SK-N-SH treated with all-trans-retinoic acid at 6 μM for 48 hours (cell line): ENCODE measurements around the gene PLCL2.

Experiments
- ATAC-seq: fragments of 200-7000 bp; cut with Tn5 transposase; 3 replicates; pipeline ENCODE4 v1.9.1; 2020; ENCODE audit warnings: mild to moderate bottlenecking, moderate library complexity
- ARNTL ChIP-seq: fragments of 450-650 bp; formaldehyde crosslinking; IDR thresholded peaks from 2 replicates; pipeline ENCODE4 v1.5.0; 2020; ENCODE audit warnings: low read depth, mild to moderate bottlenecking, moderate library complexity, borderline replicate concordance
- BACH2 ChIP-seq: fragments of 250-450 bp; sonication (Bioruptor Pico); IDR thresholded peaks from 2 replicates; pipeline ENCODE4 v1.9.0; 2021; ENCODE audit warnings: mild to moderate bottlenecking, borderline replicate concordance
- CSRNP3 ChIP-seq: fragments of 250-450 bp; sonication (Bioruptor Pico); IDR thresholded peaks from 2 replicates; pipeline ENCODE4 v1.5.1; 2021; ENCODE audit warnings: mild to moderate bottlenecking, moderate library complexity
- ESRRG ChIP-seq: fragments of 250-450 bp; sonication (Bioruptor Pico); IDR thresholded peaks from 2 replicates; pipeline ENCODE4 v1.6.1; 2021; ENCODE audit warnings: mild to moderate bottlenecking
- GLIS3 ChIP-seq: fragments of 250-450 bp; sonication (Bioruptor Pico); IDR thresholded peaks from 2 replicates; pipeline ENCODE4 v1.5.0; 2020; ENCODE audit warnings: mild to moderate bottlenecking, moderate library complexity
- OSR1 ChIP-seq: fragments of 250-450 bp; sonication (Bioruptor Pico); IDR thresholded peaks from 2 replicates; pipeline ENCODE4 v1.8.0; 2022; ENCODE audit warnings: moderate library complexity, mild to moderate bottlenecking, inconsistent platforms
- PPARA ChIP-seq: fragments of 250-450 bp; sonication (Bioruptor Pico); IDR thresholded peaks from 2 replicates; pipeline ENCODE4 v1.5.0; 2020; ENCODE audit warnings: mild to moderate bottlenecking, borderline replicate concordance
- RARB ChIP-seq: fragments of 250-450 bp; sonication (Bioruptor Pico); IDR thresholded peaks from 2 replicates; pipeline ENCODE4 v1.8.0; 2021; ENCODE audit warnings: mild to moderate bottlenecking, moderate library complexity
- SNAI2 ChIP-seq: fragments of 250-450 bp; sonication (Bioruptor Pico); IDR thresholded peaks from 2 replicates; pipeline ENCODE4 v1.5.0; 2020; ENCODE audit warnings: mild to moderate bottlenecking, moderate library complexity
- TCF4 ChIP-seq: fragments of 250-450 bp; sonication (Bioruptor Pico); IDR thresholded peaks from 2 replicates; pipeline ENCODE4 v1.8.0; 2021; ENCODE audit warnings: mild to moderate bottlenecking, moderate library complexity, borderline replicate concordance
- TOX ChIP-seq: fragments of 250-450 bp; sonication (Bioruptor Pico); IDR thresholded peaks from 2 replicates; pipeline ENCODE4 v1.8.0; 2021; ENCODE audit warnings: mild to moderate bottlenecking, moderate library complexity, borderline replicate concordance
- TSHZ2 ChIP-seq: fragments of 250-450 bp; sonication (Bioruptor Pico); IDR thresholded peaks from 2 replicates; pipeline ENCODE4 v1.5.0; 2020; ENCODE audit warnings: mild to moderate bottlenecking, moderate library complexity
- ZC3H10 ChIP-seq: fragments of 250-450 bp; sonication (Bioruptor Pico); IDR thresholded peaks from 2 replicates; pipeline ENCODE4 v1.5.1; 2021; ENCODE audit warnings: mild to moderate bottlenecking, moderate library complexity
- ZFP3 ChIP-seq: fragments of 250-450 bp; sonication (Bioruptor Pico); IDR thresholded peaks from 2 replicates; pipeline ENCODE4 v1.5.0; 2020; ENCODE audit warnings: mild to moderate bottlenecking, moderate library complexity
- ZNF565 ChIP-seq: fragments of 450-650 bp; formaldehyde crosslinking; conservative IDR thresholded peaks from 2 replicates; pipeline ENCODE4 v1.5.0; 2020; ENCODE audit warnings: low read depth, mild to moderate bottlenecking, moderate library complexity
- ZNF70 ChIP-seq: fragments of 450-650 bp; formaldehyde crosslinking; IDR thresholded peaks from 2 replicates; pipeline ENCODE4 v1.5.0; 2020; ENCODE audit warnings: mild to moderate bottlenecking, moderate library complexity
- TF ChIP-seq, protein P1 (sequence below): fragments of 250-450 bp; sonication (Bioruptor Pico); IDR thresholded peaks from 2 replicates; pipeline ENCODE4 v1.8.0; 2021; ENCODE audit warnings: low read depth, mild to moderate bottlenecking, moderate library complexity, borderline replicate concordance
- TF ChIP-seq, protein P2 (sequence below): fragments of 250-450 bp; sonication (Bioruptor Pico); IDR thresholded peaks from 2 replicates; pipeline ENCODE4 v1.5.1; 2020; ENCODE audit warnings: low read depth, mild to moderate bottlenecking, moderate library complexity
- TF ChIP-seq, protein P3 (sequence below): fragments of 250-450 bp; sonication (Bioruptor Pico); IDR thresholded peaks from 2 replicates; pipeline ENCODE4 v1.8.0; 2020; ENCODE audit warnings: mild to moderate bottlenecking, moderate library complexity, borderline replicate concordance

PLCL2 gene

GRCh38 chr3:17133632-17134545 lies 249.1 kb downstream of the PLCL2 start:
- ATAC-seq = no peak

DNA sequence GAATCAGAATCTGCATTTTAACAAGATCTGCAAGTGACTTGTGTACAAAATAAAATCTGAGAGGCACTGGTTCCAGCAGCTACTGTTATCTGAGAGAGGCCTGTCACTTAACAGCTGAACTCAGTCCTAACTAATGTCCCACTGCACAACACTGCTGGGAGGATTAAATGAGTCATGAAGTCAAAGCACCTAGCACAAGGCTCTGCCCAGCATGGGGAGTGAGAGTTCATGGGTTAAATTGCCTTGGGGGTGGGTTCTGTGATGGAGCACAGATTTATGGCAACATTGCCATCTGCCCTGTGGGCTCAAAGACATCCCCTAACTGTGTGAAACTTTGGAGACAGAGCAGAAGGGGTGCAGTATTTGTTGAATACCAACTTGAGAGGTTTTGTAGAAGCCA lies 250.9 kb downstream of the PLCL2 start:
- ATAC-seq = no peak
- no peak for TF ChIP-seq ZC3H10 (CRISPR knock-in tag)
- no peak for TF ChIP-seq TOX (CRISPR knock-in tag)
- TF ChIP-seq PPARA = no peak
- no peak for TF ChIP-seq ESRRG (CRISPR knock-in tag)

More at GRCh38 chr3:17133632-17134545, 249.1 kb downstream of the PLCL2 start:
- TF ChIP-seq OSR1 (CRISPR knock-in tag) (no peak), ZC3H10 (CRISPR knock-in tag) (no peak), TOX (CRISPR knock-in tag) (no peak), GLIS3 (no peak), SNAI2 (CRISPR knock-in tag) (no peak), BACH2 (CRISPR knock-in tag) (no peak), TSHZ2 (no peak), ARNTL (CRISPR knock-in tag) (no peak), TCF4 (CRISPR knock-in tag) (no peak), ZFP3 (CRISPR knock-in tag) (no peak), CSRNP3 (CRISPR knock-in tag) (no peak), RARB (CRISPR knock-in tag) (no peak), ZNF565 (CRISPR knock-in tag) (no peak), ESRRG (CRISPR knock-in tag) (no peak), ZNF70 (CRISPR knock-in tag) (no peak)
- TF ChIP-seq, protein P1, sequence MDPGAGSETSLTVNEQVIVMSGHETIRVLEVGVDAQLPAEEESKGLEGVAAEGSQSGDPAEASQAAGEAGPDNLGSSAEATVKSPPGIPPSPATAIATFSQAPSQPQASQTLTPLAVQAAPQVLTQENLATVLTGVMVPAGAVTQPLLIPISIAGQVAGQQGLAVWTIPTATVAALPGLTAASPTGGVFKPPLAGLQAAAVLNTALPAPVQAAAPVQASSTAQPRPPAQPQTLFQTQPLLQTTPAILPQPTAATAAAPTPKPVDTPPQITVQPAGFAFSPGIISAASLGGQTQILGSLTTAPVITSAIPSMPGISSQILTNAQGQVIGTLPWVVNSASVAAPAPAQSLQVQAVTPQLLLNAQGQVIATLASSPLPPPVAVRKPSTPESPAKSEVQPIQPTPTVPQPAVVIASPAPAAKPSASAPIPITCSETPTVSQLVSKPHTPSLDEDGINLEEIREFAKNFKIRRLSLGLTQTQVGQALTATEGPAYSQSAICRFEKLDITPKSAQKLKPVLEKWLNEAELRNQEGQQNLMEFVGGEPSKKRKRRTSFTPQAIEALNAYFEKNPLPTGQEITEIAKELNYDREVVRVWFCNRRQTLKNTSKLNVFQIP (CRISPR knock-in tag) = no peak
- TF ChIP-seq, protein P2, sequence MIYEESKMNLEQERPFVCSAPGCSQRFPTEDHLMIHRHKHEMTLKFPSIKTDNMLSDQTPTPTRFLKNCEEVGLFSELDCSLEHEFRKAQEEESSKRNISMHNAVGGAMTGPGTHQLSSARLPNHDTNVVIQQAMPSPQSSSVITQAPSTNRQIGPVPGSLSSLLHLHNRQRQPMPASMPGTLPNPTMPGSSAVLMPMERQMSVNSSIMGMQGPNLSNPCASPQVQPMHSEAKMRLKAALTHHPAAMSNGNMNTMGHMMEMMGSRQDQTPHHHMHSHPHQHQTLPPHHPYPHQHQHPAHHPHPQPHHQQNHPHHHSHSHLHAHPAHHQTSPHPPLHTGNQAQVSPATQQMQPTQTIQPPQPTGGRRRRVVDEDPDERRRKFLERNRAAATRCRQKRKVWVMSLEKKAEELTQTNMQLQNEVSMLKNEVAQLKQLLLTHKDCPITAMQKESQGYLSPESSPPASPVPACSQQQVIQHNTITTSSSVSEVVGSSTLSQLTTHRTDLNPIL (CRISPR knock-in tag) = no peak

- TF ChIP-seq PPARA = no peak
- no peak for TF ChIP-seq ZFP3 (CRISPR knock-in tag)
- TF ChIP-seq TCF4 (CRISPR knock-in tag) = no peak
- no peak for TF ChIP-seq BACH2 (CRISPR knock-in tag)
- no peak for ATAC-seq
These were observed 251.5 kb downstream of the PLCL2 start for GRCh38 chr3:17136136-17136721.

GRCh38 chr3:17137321-17137826 lies 252.6 kb downstream of the PLCL2 start:
- ATAC-seq = no peak
- TF ChIP-seq ZNF565 (CRISPR knock-in tag) (no peak), RARB (CRISPR knock-in tag) (no peak), OSR1 (CRISPR knock-in tag) (no peak), GLIS3 (no peak), ZC3H10 (CRISPR knock-in tag) (no peak)
- TF ChIP-seq, protein P1 (CRISPR knock-in tag) = no peak
- TF ChIP-seq, protein P3, sequence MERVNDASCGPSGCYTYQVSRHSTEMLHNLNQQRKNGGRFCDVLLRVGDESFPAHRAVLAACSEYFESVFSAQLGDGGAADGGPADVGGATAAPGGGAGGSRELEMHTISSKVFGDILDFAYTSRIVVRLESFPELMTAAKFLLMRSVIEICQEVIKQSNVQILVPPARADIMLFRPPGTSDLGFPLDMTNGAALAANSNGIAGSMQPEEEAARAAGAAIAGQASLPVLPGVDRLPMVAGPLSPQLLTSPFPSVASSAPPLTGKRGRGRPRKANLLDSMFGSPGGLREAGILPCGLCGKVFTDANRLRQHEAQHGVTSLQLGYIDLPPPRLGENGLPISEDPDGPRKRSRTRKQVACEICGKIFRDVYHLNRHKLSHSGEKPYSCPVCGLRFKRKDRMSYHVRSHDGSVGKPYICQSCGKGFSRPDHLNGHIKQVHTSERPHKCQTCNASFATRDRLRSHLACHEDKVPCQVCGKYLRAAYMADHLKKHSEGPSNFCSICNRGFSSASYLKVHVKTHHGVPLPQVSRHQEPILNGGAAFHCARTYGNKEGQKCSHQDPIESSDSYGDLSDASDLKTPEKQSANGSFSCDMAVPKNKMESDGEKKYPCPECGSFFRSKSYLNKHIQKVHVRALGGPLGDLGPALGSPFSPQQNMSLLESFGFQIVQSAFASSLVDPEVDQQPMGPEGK = no peak
- TF ChIP-seq, protein P2 (CRISPR knock-in tag) = no peak
